ENCODE data around the gene FOSL2.

- TF ChIP-seq CTCF (IDR thresholded peaks at IDR 0.05), result no peak
- no peak for TF ChIP-seq POLR2A (IDR thresholded peaks at IDR 0.05)
These were observed 44.5 kb upstream of the FOSL2 start for GRCh38 chr2:28348149-28348567.
